ENCODE data around the gene F7. TPM values are rescaled to one million over a fixed set of nuclear protein-coding genes. Genes with fewer than 3 reads are reported as not detected.

F7 gene
- total and polyA plus RNA-seq, 5 donors from 2014 or later: not detected

DNA sequence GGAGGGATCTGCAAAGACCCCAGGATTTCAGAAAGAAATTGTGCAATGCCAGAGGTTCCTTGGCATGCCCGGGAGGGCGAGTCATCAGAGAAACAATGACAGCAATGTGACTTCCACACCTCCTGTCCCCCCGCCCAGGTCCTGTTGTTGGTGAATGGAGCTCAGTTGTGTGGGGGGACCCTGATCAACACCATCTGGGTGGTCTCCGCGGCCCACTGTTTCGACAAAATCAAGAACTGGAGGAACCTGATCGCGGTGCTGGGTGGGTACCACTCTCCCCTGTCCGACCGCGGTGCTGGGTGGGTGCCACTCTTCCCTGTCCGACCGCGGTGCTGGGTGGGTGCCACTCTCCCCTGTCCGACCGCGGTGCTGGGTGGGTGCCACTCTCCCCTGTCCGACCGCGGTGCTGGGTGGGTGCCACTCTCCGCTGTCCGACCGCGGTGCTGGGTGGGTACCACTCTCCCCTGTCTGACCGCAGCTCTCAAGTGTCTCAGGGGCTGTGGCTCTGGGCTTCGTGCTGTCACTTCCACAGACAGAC lies 11.8 kb downstream of the F7 start:
- Histone ChIP-seq H3K36me3 (ENCODE audit: control insufficient read depth, insufficient read depth, low read length) (no peaks in the 10 kb centered on the region), H3K27me3 (ENCODE audit: control insufficient read depth, insufficient read depth, low read length) (no peaks in the 10 kb centered on the region), H3K4me1 (ENCODE audit: control insufficient read depth, insufficient read depth, low read length, poor library complexity, severe bottlenecking) (no peaks in the 10 kb centered on the region), H3K27ac (ENCODE audit: insufficient read depth, low read length, poor library complexity, severe bottlenecking) (no peak overlapping the region), H3K9me3 (ENCODE audit: control insufficient read depth in 2 of 2, low read length in 2 of 2) (no peaks in the 10 kb centered on the region), H3K4me3 (ENCODE audit: low read depth, low read length) (no peak overlapping the region)
- Mint-ChIP-seq H3K9me3 (peaks cover 0 to 3% (median 0%) of the 10 kb centered on the region in 7 donors), H3K4me1 (no peaks in the 10 kb centered on the region), H3K27ac (no peak overlapping the region), H3K4me3 (no peak overlapping the region), H3K36me3 (no peaks in the 10 kb centered on the region), H3K27me3 (peaks cover 9% of the 10 kb centered on the region)
- DNase-seq (no peak), ATAC-seq (ENCODE audit: low read depth in 2 of 2) (no peak)

GRCh38 chr13:113117911-113118260 lies 12.3 kb downstream of the F7 start:
- Histone ChIP-seq H3K27ac (ENCODE audit: insufficient read depth, low read length, poor library complexity, severe bottlenecking) (no peak overlapping the region), H3K9me3 (ENCODE audit: control insufficient read depth in 2 of 2, low read length in 2 of 2) (no peaks in the 10 kb centered on the region), H3K27me3 (ENCODE audit: control insufficient read depth, insufficient read depth, low read length) (no peaks in the 10 kb centered on the region), H3K36me3 (ENCODE audit: control insufficient read depth, insufficient read depth, low read length) (no peaks in the 10 kb centered on the region), H3K4me1 (ENCODE audit: control insufficient read depth, insufficient read depth, low read length, poor library complexity, severe bottlenecking) (no peaks in the 10 kb centered on the region), H3K4me3 (ENCODE audit: low read depth, low read length) (no peak overlapping the region)
- Mint-ChIP-seq H3K4me1 (no peaks in the 10 kb centered on the region), H3K27ac (no peak overlapping the region), H3K9me3 (peaks cover 0 to 3% (median 0%) of the 10 kb centered on the region in 7 donors), H3K36me3 (no peaks in the 10 kb centered on the region), H3K4me3 (no peak overlapping the region), H3K27me3 (peaks cover 9% of the 10 kb centered on the region)
- DNase-seq (no peak), ATAC-seq (ENCODE audit: low read depth in 2 of 2) (no peak)

- ATAC-seq (ENCODE audit: low read depth in 2 of 2): no peak
- Mint-ChIP-seq H3K4me1 (no peaks in the 10 kb centered on the region), H3K4me3 (no peak overlapping the region), H3K27me3 (peaks cover 9% of the 10 kb centered on the region), H3K27ac (no peak overlapping the region), H3K36me3 (no peaks in the 10 kb centered on the region), H3K9me3 (peaks cover 0 to 3% (median 0%) of the 10 kb centered on the region in 7 donors)
- no peaks in the 10 kb centered on the region for H3K27me3 ChIP-seq (ENCODE audit: control insufficient read depth, insufficient read depth, low read length)
- H3K9me3 ChIP-seq (ENCODE audit: control insufficient read depth in 2 of 2, low read length in 2 of 2): no peaks in the 10 kb centered on the region
- no peak overlapping the region for H3K27ac ChIP-seq (ENCODE audit: insufficient read depth, low read length, poor library complexity, severe bottlenecking)
- no peak for DNase-seq
- no peaks in the 10 kb centered on the region for H3K4me1 ChIP-seq (ENCODE audit: control insufficient read depth, insufficient read depth, low read length, poor library complexity, severe bottlenecking)
- no peak overlapping the region for H3K4me3 ChIP-seq (ENCODE audit: low read depth, low read length)
- H3K36me3 ChIP-seq (ENCODE audit: control insufficient read depth, insufficient read depth, low read length): no peaks in the 10 kb centered on the region
Observed at GRCh38 chr13:113118261-113119021, 12.8 kb downstream of the F7 start.

GRCh38 chr13:113119166-113119821 lies 13.7 kb downstream of the F7 start:
- H3K9me3 ChIP-seq (ENCODE audit: control insufficient read depth in 2 of 2, low read length in 2 of 2): no peaks in the 10 kb centered on the region
- no peak for ATAC-seq (ENCODE audit: low read depth in 2 of 2)
- Mint-ChIP-seq H3K4me1 (no peaks in the 10 kb centered on the region), H3K27me3 (peaks cover 9% of the 10 kb centered on the region), H3K4me3 (no peak overlapping the region), H3K36me3 (no peaks in the 10 kb centered on the region), H3K27ac (peak overlapping the region in 1 of 3 donors; percentile 20), H3K9me3 (peaks cover 0 to 3% (median 0%) of the 10 kb centered on the region in 7 donors)
- H3K27me3 ChIP-seq (ENCODE audit: control insufficient read depth, insufficient read depth, low read length): no peaks in the 10 kb centered on the region
- H3K4me3 ChIP-seq (ENCODE audit: low read depth, low read length): no peak overlapping the region
- H3K36me3 ChIP-seq (ENCODE audit: control insufficient read depth, insufficient read depth, low read length): no peaks in the 10 kb centered on the region
- H3K4me1 ChIP-seq (ENCODE audit: control insufficient read depth, insufficient read depth, low read length, poor library complexity, severe bottlenecking): no peaks in the 10 kb centered on the region
- no peak for DNase-seq
- H3K27ac ChIP-seq (ENCODE audit: insufficient read depth, low read length, poor library complexity, severe bottlenecking): no peak overlapping the region

GRCh38 chr13:113119822-113120189 lies 14.2 kb downstream of the F7 start:
- H3K27me3 Mint-ChIP-seq: peaks cover 9% of the 10 kb centered on the region
- no peak overlapping the region for H3K4me3 Mint-ChIP-seq
- no peaks in the 10 kb centered on the region for H3K27me3 ChIP-seq (ENCODE audit: control insufficient read depth, insufficient read depth, low read length)
- H3K27ac ChIP-seq (ENCODE audit: insufficient read depth, low read length, poor library complexity, severe bottlenecking): no peak overlapping the region
- no peaks in the 10 kb centered on the region for H3K4me1 ChIP-seq (ENCODE audit: control insufficient read depth, insufficient read depth, low read length, poor library complexity, severe bottlenecking)
- H3K36me3 ChIP-seq (ENCODE audit: control insufficient read depth, insufficient read depth, low read length): no peaks in the 10 kb centered on the region
- H3K9me3 Mint-ChIP-seq: peaks cover 0 to 3% (median 0%) of the 10 kb centered on the region in 7 donors
- ATAC-seq (ENCODE audit: low read depth in 2 of 2) (no peak), DNase-seq (no peak)
- H3K4me1 Mint-ChIP-seq: no peaks in the 10 kb centered on the region
- no peaks in the 10 kb centered on the region for H3K36me3 Mint-ChIP-seq
- H3K27ac Mint-ChIP-seq: no peak overlapping the region
- no peaks in the 10 kb centered on the region for H3K9me3 ChIP-seq (ENCODE audit: control insufficient read depth in 2 of 2, low read length in 2 of 2)
- no peak overlapping the region for H3K4me3 ChIP-seq (ENCODE audit: low read depth, low read length)

GRCh38 chr13:113120300-113121182 lies 14.9 kb downstream of the F7 start:
- H3K4me3 Mint-ChIP-seq: no peak overlapping the region
- H3K4me1 ChIP-seq (ENCODE audit: control insufficient read depth, insufficient read depth, low read length, poor library complexity, severe bottlenecking): no peaks in the 10 kb centered on the region
- H3K27ac ChIP-seq (ENCODE audit: insufficient read depth, low read length, poor library complexity, severe bottlenecking): no peak overlapping the region
- no peak overlapping the region for H3K4me3 ChIP-seq (ENCODE audit: low read depth, low read length)
- ATAC-seq (ENCODE audit: low read depth in 2 of 2): no peak
- peaks cover 0 to 3% (median 0%) of the 10 kb centered on the region in 7 donors for H3K9me3 Mint-ChIP-seq
- no peaks in the 10 kb centered on the region for H3K36me3 ChIP-seq (ENCODE audit: control insufficient read depth, insufficient read depth, low read length)
- no peaks in the 10 kb centered on the region for H3K9me3 ChIP-seq (ENCODE audit: control insufficient read depth in 2 of 2, low read length in 2 of 2)
- H3K27me3 Mint-ChIP-seq: peaks cover 9% of the 10 kb centered on the region
- no peak overlapping the region for H3K27ac Mint-ChIP-seq
- no peak for DNase-seq
- no peaks in the 10 kb centered on the region for H3K27me3 ChIP-seq (ENCODE audit: control insufficient read depth, insufficient read depth, low read length)
- no peaks in the 10 kb centered on the region for H3K4me1 Mint-ChIP-seq
- no peaks in the 10 kb centered on the region for H3K36me3 Mint-ChIP-seq

DNA sequence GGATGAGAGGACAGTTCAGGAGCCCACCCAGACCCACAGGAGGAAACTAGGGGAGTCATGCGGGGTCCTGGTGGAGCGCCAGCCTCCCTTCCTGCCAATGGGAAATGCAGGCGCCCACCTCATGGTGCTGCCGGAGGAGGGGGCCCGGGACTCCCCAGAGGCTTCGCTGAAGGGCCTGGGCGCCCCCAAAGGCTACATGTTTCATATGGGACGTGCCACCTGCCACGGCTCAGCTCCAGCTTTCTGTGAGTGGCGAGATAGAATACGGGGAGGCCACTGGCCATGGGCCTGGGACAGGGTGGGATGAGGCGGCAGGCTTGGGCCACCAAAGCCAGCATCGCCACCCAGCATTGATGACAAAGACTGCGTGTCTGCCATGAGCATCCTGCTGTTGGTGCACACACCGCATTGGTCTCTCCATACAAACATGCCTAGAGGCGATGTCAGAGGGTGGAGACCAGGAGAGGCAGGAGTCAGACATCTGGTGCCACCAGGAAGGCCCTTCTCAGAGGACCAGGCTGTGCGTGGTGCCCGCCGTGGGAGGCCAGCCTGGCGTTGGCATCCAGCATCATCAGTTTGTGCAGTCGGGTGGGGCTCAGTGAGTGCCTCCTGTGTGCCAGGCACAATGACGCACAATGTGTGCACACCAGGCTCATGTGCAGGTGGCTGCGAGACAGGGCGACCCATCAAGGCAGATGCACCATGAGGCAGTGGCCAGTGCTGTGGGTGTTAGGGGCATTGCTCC lies 15.8 kb downstream of the F7 start:
- H3K4me1 Mint-ChIP-seq: no peaks in the 10 kb centered on the region
- no peak overlapping the region for H3K4me3 ChIP-seq (ENCODE audit: low read depth, low read length)
- ATAC-seq (ENCODE audit: low read depth in 2 of 2): no peak
- H3K27me3 ChIP-seq (ENCODE audit: control insufficient read depth, insufficient read depth, low read length): no peaks in the 10 kb centered on the region
- H3K4me3 Mint-ChIP-seq: no peak overlapping the region
- H3K27ac Mint-ChIP-seq: no peak overlapping the region
- H3K36me3 ChIP-seq (ENCODE audit: control insufficient read depth, insufficient read depth, low read length): no peaks in the 10 kb centered on the region
- no peaks in the 10 kb centered on the region for H3K4me1 ChIP-seq (ENCODE audit: control insufficient read depth, insufficient read depth, low read length, poor library complexity, severe bottlenecking)
- no peak overlapping the region for H3K27ac ChIP-seq (ENCODE audit: insufficient read depth, low read length, poor library complexity, severe bottlenecking)
- H3K9me3 Mint-ChIP-seq: peaks cover 0 to 4% (median 0%) of the 10 kb centered on the region in 7 donors
- DNase-seq: no peak
- no peaks in the 10 kb centered on the region for H3K36me3 Mint-ChIP-seq
- peaks cover 5% of the 10 kb centered on the region for H3K27me3 Mint-ChIP-seq
- no peaks in the 10 kb centered on the region for H3K9me3 ChIP-seq (ENCODE audit: control insufficient read depth in 2 of 2, low read length in 2 of 2)
